GM19035 (cell line): Measurements from ENCODE around the gene CPEB3.
"Not testable (repeated sequence)": the region's sequence is repeated elsewhere in the genome, so short reads cannot be mapped to it uniquely, and the experiment has no call there.

ENCODE experiments used
- ATAC-seq: cut with Tn5 transposase; IDR thresholded peaks from one replicate; pipeline ENCODE4 v1.9.1; 2021; ENCODE audit not compliant: unreplicated experiment

Gene CPEB3

DNA sequence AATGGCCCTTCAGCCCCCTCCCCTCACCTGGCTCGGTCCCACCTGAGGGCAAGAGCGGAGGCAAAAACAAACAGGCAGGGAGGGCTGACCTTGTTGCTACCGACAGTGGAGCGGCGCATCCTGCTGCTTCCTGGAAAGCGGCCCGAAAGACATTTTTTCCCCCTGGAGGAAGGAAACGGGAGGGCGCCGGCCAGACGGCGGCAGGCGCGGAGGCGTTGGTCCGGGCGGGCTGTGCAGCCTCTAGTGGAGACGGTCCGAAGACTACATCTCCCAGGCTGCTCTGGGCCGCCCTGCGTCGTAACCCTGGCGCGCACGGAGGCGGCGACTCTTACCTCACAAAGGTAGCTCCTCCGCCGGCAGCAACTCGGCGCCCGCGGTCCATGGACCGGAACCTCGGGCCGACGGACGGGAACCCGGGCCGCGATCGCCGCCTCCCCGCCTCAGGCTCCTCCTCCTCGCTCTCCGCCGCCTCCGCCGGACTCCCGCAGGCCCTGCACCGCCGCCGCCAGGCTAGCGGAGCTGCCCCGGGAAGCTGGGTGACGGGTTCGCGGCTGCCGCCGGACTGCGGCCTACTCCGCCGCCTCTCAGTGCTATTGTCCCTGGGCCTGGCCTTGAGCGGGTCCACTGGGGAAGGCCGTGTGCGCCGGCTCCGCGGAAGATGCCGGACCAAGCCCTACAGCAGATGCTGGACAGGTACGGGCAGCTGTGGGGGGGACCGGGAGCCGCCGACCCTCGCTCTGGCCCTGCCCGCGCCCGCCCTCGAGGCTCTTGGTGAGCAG is at the start of gene CPEB3, which contains the start of gene MARCHF5:
CPEB3 (minus strand) TSS at position 242 of the 779 bp plus-strand sequence. CDS start 50,728 bp downstream, outside the sequence.
MARCHF5 (plus strand) TSS at position 331 of the 779 bp plus-strand sequence; CDS start at position 659, 328 bp downstream.
- ATAC-seq = peak; percentile 97

DNA sequence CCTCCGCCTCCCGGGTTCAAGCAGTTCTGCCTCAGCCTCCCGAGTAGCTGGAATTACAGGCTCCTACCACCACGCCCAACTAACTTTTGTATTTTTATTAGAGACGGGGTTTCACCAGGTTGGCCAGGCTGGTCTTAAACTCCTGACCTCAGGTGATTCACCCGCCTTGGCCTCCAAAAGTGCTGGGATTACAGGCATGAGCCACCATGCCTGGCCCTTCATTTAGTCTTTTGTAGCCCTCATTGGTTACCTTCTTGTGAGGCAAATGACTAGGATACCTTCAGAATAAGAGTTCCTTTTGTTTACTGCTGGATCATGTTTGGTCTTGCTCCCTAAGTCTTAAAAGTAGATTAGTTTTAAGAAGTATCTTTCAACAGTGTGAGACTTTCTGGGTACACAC is 39.0 kb upstream of the CPEB3 start:
- not testable (repeated sequence) for ATAC-seq

DNA sequence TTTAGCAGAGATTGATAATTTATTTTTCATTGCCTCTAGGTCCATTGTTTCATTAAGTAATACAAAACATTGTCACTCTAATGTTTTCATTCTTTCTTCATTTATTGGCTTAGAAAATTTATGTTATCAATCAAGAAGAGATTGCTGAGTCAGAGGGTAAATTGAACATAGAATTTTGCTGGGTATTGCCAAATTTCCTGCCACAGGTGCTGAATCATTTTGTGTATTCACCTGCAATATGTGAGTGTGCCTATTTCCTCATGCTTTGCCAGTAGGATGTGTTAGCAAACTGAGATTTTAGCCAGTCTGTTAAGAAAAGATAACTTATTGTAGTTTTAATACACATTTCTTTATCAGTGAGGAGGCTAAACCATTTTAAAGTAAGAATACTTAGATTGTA is 38.1 kb upstream of the CPEB3 start:
- no peak for ATAC-seq

DNA sequence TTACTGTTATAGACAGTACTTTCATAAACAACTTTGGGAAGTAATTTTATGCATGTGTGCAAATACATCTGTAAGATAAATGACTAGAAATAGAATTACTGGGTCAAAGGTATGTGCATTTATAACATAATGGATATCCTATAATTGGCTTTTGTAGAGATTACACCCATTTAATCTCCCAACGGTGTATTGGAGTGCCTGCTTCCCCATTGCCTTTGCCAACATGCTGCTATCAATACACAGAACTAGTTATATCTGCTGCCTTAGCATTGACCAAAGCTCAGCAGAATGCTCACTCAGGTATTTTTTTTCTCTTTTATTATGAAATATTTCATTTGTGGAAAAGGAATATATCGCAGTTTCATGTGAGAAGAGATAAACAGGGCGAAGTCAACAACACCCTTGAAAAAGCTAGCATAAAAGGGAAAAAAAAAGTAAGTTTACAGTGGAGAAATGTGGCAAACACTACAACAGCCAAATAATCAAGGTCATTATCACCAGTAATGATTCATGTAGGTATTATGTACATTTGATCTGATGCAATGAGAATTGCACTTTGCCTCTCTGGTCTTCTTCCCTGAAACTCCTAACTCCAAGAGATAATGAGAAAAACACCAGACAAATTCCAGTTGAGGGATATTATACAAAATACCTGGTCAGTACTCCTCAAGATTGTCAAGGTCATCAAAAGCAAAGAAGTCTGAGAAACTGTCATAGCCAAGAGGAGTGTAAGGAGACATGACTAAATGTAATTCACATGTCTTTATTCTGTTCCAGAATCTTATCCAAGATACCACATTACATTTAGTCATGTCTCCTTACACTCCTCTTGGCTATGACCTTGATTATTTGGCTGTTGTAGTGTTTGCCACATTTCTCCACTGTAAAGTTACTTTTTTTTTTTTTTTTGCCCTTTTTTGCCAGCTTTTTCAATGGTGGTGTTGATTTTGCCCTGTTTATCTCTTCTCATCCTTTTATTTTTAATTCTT is 36.9 kb upstream of the CPEB3 start:
- no peak for ATAC-seq

DNA sequence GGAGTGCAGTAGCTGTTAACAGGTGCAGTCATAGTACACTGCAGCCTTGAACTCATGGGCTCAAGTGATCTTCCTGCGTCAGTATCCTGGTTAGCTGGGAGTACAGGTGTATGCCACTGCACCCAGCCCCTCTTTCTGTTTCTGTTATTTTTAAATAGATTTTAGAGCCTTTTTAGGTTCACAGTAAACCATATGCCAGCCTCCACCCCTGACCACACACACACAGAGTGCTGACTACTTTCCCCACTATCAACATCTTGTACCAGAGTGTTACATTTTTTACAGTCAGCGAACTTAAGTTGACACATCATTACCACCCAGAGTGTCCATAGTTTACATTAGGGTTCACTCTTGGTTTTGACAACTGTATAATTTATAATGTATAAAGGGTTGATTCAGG is 32.2 kb upstream of the CPEB3 start:
- ATAC-seq = no peak

DNA sequence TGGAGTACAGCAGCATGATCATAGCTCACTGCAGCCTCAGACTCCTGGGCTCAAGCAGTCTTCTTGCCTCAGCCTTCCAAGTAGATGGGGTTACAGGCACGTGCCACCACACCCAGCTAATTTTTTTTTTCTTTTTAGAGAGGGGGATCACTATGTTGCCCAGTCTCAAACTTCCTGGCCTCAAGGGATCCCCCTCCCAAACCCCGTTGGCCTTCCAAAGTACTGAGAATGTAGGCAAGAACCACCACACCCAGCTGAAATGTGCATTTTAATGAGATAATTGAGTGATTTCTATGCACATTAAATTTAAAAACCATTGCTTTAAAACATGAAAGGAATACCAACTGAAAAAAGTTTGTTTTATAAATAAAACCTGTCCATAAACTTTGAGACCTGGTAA is 25.7 kb upstream of the CPEB3 start:
- ATAC-seq = no peak

DNA sequence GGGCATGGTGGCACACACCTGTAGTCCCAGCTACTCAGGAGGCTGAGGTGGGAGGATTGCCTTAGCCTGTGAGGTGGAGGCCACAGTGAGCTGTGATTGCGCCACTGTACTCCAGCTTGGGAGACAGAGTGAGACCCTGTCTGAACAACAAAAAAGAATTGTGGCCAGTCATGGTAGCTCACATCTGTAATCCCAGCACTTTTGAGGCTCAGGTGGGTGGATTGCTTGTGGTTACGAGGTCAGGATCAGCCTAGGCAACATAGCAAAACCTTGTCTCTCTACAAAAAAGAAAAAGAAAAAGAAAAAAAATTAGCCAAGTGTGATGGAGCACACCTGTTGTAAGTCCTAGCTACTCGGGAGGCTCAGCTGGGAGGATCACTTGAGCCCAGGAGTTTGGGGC is 22.9 kb upstream of the CPEB3 start:
- no peak for ATAC-seq

DNA sequence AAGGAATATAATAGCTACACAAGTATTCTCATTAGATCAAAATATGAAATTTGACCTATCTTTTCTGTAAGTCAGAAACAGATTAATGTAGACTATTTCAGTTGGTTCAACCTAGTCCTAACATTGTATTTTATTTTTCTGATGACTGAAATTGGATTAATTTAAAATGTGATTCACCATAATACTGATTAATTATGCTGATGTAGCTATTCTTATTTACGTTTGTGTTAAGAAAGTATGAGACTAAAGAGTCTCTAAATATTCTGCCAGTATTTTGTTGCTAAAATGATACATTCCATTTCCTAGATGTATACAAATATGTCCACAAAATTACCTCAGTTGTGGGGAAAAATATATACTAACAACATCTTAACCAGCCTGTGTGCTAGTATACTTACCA is 18.4 kb upstream of the CPEB3 start:
- no peak for ATAC-seq

DNA sequence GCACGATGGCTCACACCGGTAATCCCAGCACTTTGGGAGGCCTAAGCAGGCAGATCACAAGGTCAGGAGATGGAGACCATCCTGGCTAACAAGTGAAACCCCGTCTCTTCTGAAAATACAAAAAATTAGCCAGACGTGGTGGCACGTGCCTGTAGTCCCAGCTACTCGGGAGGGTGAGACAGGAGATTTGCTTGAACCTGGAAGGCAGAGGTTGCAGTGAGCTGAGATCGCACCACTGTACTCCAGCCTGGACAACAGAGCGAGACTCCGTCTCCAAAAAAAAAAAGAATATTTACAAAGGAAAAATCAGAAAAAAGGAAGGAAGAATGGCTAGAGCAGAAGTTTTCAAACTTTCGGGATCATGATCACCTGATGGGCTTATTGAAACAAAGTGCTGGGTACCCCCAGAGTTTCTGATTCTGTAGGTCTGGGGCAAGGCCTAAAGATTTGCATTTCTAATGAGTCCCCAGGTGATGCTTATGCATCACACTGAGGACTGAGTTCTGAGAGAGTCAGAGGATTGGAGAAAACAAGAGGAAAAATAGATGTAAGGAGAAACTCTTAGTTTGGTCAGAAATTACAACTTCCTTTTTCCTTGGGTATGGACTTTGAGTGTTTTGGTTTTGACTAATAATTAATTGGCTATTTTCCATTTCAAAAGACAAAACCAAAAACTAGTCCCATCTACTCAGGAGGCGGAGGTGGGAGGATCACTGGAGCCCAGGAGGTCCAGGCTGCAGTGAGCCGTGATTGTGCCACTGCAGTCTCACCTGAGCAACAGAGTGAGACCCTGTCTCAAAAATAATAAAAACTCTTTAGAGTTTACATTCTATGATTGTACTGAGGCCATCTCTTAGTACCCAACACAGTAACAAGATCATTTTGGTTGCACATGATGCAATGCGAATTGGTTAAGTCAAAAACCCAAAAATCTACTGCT is 14.5 kb upstream of the CPEB3 start:
- ATAC-seq = no peak

DNA sequence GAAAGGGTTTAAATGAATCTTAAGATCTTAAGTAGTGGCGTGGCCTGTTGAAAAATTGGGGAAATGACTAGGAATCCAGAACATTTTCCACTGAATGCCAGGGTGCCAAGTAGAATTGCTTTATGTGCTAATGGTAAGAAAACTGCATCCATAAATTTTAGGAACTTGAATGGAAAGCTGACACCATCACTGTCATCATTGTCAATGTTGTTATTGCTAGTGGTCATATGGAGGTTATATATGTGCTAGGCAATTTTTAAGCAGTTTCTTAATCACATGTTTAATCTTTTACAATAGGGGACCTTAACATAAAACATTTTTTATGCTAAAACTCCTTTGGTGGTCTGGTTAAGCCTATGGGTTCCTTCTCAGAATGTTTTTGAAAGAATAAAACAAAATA is 13.2 kb upstream of the CPEB3 start:
- ATAC-seq = no peak

DNA sequence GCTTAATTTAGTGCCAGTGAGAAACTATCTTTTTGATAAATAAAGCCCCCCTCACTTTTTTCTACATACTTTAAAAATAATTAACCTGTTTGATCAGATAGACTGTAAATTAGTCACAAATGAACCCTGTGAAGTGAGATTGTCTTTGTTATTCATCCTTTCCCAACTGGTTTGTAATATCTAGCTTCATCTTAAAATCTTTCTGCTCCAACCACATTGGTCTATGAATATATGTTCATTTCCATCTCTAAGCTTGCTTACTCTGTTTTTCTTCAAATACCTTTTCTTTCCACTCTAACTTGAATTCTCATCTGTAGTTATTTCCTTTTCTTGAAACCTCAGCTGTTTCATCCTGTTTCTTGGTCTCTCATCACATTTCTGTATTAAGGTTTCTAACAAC is 12.2 kb upstream of the CPEB3 start:
- no peak for ATAC-seq

DNA sequence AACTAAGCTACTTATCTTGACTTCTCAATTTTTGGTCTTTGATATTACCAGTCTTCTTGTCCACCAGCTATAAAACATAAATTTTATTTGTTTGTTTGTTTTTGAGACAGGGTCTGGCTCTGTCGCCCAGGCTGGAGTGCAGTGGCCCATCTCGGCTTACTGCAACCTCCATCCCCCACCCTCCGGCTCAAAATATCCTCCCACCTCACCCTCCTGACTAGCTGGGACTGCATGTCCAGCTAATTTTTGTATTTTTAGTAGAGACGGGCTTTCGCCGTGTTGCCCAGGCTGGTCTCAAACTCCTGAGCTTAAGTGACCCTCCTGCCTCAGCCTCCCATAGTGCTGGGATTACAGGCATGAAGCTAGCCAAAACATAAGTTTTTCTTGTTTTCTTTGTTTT is 7.6 kb upstream of the CPEB3 start:
- no peak for ATAC-seq

DNA sequence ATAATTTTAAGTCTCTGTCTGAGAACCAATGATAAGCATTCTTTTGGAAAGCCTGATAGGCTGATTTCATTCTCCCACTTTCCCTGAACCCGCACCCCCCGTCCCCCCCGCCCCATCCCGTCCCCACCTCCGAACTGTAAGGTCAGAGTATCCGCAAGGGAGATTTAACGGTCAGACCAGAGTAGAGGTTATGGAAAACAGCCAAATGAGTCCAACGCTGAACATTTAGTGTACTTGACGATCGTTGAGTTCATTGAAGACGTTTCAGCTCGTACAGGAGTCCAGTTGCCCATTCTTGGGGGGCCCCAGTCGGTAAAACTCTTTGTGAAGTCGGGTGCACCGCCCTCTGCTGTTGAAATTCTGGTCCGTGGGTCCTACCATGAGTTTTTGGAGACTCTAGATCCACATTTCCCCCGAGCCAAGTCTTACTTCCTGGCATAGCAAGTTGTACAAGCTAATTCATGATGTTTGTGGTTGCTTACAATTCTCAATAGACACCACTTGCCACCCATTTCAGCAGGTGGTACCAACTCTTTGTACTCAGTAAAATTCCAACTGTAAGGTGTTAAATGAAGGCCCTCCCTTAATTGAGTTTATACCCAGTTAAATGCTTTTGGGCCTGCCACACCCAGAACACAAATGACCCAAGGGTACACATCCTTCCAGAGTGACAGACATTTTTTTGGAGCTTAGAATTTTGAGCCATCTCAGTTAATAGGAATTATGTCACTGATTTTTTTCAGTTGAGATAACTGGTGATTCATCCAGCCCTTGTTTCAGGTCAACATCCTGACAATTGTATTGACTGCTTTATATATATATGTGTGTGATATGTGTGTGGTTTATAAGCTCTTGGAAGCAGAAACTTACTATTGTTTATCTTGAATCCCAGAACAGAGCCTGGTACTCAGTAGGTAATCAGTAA is 1.3 kb upstream of the CPEB3 start:
- ATAC-seq = no peak

DNA sequence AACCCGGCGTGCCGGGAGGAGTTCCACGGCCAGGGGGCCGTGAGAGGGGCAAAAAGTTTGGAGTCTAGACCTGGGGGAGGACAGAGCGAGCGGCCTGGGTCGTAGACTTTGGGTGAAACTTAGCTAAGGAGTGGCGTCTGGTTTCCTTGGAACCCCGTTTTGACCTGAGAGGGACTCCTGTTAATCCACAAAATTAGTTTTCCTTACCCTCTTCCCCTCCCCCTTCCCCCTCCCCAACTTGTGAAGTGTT is 663 bp upstream of the CPEB3 start:
- peak; percentile 19 for ATAC-seq

DNA sequence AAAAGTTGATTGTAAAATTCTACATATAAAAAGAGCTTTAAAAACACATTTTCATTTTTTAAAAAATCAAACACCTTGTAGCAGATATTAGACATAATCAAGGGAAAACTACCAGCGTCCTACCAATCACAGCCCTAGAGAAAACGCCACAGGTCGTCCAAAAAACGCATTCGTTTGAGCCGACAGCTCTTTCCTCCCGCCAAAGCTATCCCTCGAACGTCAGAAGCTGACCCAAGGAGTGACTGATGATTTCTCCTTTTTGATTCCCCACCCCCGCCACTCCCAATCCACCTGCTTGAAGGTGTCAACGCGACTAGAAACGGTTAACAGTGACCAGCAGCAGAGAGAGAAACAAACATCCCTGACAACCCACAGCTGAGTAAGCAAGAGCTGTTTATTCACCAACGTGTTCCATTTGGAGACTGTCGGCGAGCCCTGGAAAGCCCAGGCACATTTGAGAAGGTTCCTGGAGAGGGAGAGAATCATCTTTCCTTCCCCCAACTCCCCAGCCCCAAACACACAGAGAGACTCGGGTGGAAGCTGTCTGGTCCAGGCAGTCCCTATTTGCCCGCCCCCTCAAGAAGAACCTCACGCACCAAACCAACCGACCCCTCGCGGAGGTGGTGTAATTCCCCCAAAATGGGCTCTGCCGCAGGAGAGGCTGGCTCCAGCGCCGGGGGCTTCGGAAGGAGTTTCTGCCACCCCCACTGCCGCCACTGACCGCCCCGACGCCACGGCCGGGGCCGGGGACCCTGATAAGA is 622 bp downstream of the CPEB3 start:
- peak; percentile 19 for ATAC-seq

DNA sequence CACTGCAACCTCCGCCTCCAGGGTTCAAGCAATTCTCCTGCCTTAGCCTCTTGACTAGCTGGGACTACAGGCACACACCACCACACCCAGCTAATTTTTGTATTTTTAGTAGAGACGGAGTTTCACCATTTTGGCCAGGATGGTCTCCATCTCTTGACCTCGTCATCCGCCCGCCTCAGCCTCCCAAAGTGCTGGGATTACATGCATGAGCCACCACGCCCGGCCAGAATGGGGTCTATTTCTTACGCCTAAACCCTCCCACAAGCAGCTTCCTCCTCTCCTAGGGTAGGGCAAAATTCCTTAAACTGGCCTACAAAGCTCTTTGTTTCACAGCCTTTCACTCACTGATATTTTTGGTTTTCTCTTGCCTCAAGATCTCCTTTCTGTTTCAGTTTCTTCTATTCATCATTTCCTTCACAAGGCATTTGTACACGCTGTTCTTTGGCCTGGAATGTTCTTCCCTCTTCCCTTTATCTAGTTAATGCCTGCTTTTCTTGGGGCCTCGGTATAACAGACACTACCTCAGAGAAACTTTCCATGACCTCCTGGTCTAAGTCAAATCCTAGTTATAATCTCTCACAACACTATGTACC is 6.7 kb downstream of the CPEB3 start:
- ATAC-seq = no peak

DNA sequence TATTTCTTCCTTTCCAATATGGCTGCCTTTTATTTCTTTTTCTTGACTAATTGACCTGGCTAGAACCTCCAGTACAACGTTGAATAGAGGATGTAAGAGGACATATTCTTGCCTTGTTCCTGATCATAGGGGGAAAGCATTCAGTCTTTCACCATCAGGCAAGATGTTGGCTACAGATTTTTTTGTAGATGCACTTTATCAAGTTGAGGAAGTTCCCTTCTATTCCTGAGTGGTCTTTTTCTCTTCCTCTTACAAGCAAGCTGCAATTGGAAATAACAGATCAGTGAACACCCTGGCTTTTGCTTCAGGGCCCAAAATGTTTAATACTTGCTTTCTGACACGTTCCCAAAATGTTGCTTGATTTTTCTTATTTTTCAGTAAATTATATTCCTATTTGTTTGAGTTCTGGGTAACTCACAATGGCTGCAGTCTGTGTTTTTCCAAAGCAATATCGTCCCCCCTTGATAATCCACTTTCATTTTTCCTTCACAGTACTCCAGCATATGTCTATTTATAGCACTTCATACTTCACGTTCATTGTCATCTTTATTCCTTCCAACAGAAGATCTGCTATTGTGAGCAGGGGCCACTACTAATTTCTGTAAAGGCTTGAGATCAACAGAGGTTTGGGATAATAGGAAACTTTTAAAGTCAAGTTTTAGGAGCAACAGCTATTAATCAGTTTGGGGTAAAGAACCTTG is 11.7 kb downstream of the CPEB3 start:
- ATAC-seq = no peak

DNA sequence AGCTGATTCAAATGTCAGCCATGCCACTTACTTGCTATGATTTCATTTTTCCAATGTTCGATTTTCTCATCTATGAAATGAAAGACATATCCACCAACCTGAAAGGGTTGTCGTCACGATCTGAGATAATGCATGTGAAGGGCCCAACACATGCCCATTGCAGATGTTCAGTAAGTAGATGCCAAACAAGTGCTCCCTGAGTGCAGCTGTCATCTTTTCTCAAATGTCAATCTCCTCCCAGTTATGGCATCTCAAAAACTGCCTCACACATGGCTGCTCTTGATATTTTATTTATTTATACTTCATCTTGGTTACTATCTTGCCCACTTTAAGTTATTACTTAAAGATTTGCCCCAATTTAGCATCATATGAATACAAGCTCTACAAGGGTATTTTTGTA is 16.8 kb downstream of the CPEB3 start:
- no peak for ATAC-seq
